Gastroesophageal sphincter (tissue), 4 donors: ENCODE data around the gene VIPR1. TPM values are rescaled to one million over a fixed set of nuclear protein-coding genes. Genes with fewer than 3 reads are reported as not detected.
"Not testable (repeated sequence)": the region's sequence is repeated elsewhere in the genome, so short reads cannot be mapped to it uniquely, and the experiment has no call there.

Experiments
- ATAC-seq: fragments of 150-250 bp; one replicate; pipeline ENCODE4 v1.9.1; 2016; ENCODE audit warnings: mild to moderate bottlenecking, moderate library complexity
- H3K27ac ChIP-seq, 4 donors: fragments of 200-600 bp; sonication (generic) in 3 of 4; 1 replicate in 3 of 4; 2 replicates in 1 of 4; pipeline ENCODE4 v1.5.1; 2016 to 2019
- H3K27me3 ChIP-seq: fragments of 200-600 bp; sonication (generic); one replicate; pipeline ENCODE4 v1.5.1; 2019
- H3K36me3 ChIP-seq, 2 donors: fragments of 200-600 bp; sonication (generic); one replicate each; pipeline ENCODE4 v1.5.1; 2019; ENCODE audit warnings: control low read depth in 1 of 2
- H3K4me1 ChIP-seq, 3 donors: fragments of 200-600 bp; sonication (generic); 1 replicate in 2 of 3; 2 replicates in 1 of 3; pipeline ENCODE4 v1.5.1; 2016 to 2019; ENCODE audit warnings: control low read depth in 2 of 3
- H3K4me3 ChIP-seq, 2 donors: fragments of 200-600 bp; sonication (generic); one replicate each; pipeline ENCODE4 v1.5.1; 2019; ENCODE audit warnings: mild to moderate bottlenecking in 1 of 2, moderate library complexity in 1 of 2
- H3K9me3 ChIP-seq, 3 donors: fragments of 200-600 bp; sonication (generic); one replicate each; pipeline ENCODE4 v1.5.1; 2017 to 2019; ENCODE audit warnings: control low read depth in 2 of 3
- CTCF ChIP-seq, 4 experiments: fragments of 200-600 bp in 2 of 4; fragments of 450-650 bp in 2 of 4; sonication (generic) in 1 of 4; IDR thresholded peaks; one replicate each; pipeline ENCODE4 v1.5.1; 2017 to 2019; ENCODE audit warnings: antibody characterized with exemption in 4 of 4, mild to moderate bottlenecking in 2 of 4, moderate library complexity in 2 of 4
- EP300 ChIP-seq: sonication (generic); formaldehyde crosslinking; IDR thresholded peaks from one replicate; pipeline ENCODE4 v1.6.1; 2017; ENCODE audit warnings: antibody characterized with exemption, mild to moderate bottlenecking
- POLR2A ChIP-seq, 2 donors: fragments of 450-650 bp; IDR thresholded peaks; one replicate each; pipeline ENCODE4 v1.6.1; 2017; ENCODE audit warnings: antibody characterized with exemption in 2 of 2, mild to moderate bottlenecking in 2 of 2, moderate library complexity in 1 of 2
- POLR2AphosphoS5 ChIP-seq: sonication (generic); formaldehyde crosslinking; IDR thresholded peaks from one replicate; pipeline ENCODE4 v1.6.1; 2017; ENCODE audit warnings: antibody characterized with exemption
- WGBS, 2 donors: methylation state at CpG; one replicate each; pipeline ENCODE4 v1.1.5; 2018; ENCODE audit warnings: low coverage in 1 of 2; 5-methylcytosine and 5-hydroxymethylcytosine counted together
- total RNA-seq, 4 donors: library from RNA; depleted of rRNA; stranded (reverse); fragments of >200 nt; gene quantifications; one replicate each; pipeline ENCODE4 v1.1.0, GENCODE V29; 2016

The VIPR1 gene
- total RNA-seq, 4 donors from 2014 or later: 3.8 to 9.5 (median 5.9) TPM

GRCh38 chr3:42549131-42549530, 46.7 kb downstream of the VIPR1 start:
- ATAC-seq: no peak
- Histone ChIP-seq H3K4me3 (no peak overlapping the region), H3K27me3 (no peaks in the 10 kb centered on the region), H3K27ac (no peak overlapping the region), H3K36me3 (peaks cover 0 to 65% of the 10 kb centered on the region in 2 donors), H3K4me1 (peaks cover 3 to 48% (median 12%) of the 10 kb centered on the region in 3 donors), H3K9me3 (no peaks in the 10 kb centered on the region)
- WGBS, 2 donors: no CpG with 5 or more reads among the region's 2 CpGs
- TF ChIP-seq POLR2A (IDR thresholded peaks at IDR 0.05): no peak
- TF ChIP-seq EP300: no peak

- H3K27ac ChIP-seq: no peak overlapping the region
- H3K27me3 ChIP-seq: no peaks in the 10 kb centered on the region
- ATAC-seq: no peak
- 88 to 100% methylated on average over 1 of the region's 1 CpG for WGBS, 2 donors
- peaks cover 0 to 36% (median 3%) of the 10 kb centered on the region in 3 donors for H3K4me1 ChIP-seq
- H3K36me3 ChIP-seq: peaks cover 0 to 77% of the 10 kb centered on the region in 2 donors
- no peak overlapping the region for H3K4me3 ChIP-seq
- H3K9me3 ChIP-seq: no peaks in the 10 kb centered on the region
- TF ChIP-seq POLR2AphosphoS5 (no peak), EP300 (no peak), POLR2A (IDR thresholded peaks at IDR 0.05) (no peak), CTCF (IDR thresholded peaks at IDR 0.05) (no peak)
Observed at GRCh38 chr3:42550250-42550649, 47.8 kb downstream of the VIPR1 start.

- WGBS, 2 donors: 0 to 50% methylated on average over 1 of the region's 1 CpG
- H3K9me3 ChIP-seq: no peaks in the 10 kb centered on the region
- no peaks in the 10 kb centered on the region for H3K27me3 ChIP-seq
- H3K4me1 ChIP-seq: peaks cover 0 to 11% (median 0%) of the 10 kb centered on the region in 3 donors
- ATAC-seq: no peak
- H3K27ac ChIP-seq: no peak overlapping the region
- H3K36me3 ChIP-seq: peaks cover 0 to 98% of the 10 kb centered on the region in 2 donors
- no peak overlapping the region for H3K4me3 ChIP-seq
- TF ChIP-seq POLR2AphosphoS5: no peak
- TF ChIP-seq EP300: no peak
- no peak for TF ChIP-seq CTCF (IDR thresholded peaks at IDR 0.05)
- no peak for TF ChIP-seq POLR2A (IDR thresholded peaks at IDR 0.05)
Observed at GRCh38 chr3:42552830-42553229, 50.4 kb downstream of the VIPR1 start.

- H3K27ac ChIP-seq: no peak overlapping the region
- no peaks in the 10 kb centered on the region for H3K27me3 ChIP-seq
- TF ChIP-seq POLR2A (IDR thresholded peaks at IDR 0.05) (no peak), CTCF (IDR thresholded peaks at IDR 0.05) (no peak), EP300 (no peak), POLR2AphosphoS5 (no peak)
- no peak for ATAC-seq
- H3K4me3 ChIP-seq: no peak overlapping the region
- 60 to 64% methylated on average over 1 to 2 of the region's 3 CpGs for WGBS, 2 donors
- H3K36me3 ChIP-seq: peaks cover 0 to 98% of the 10 kb centered on the region in 2 donors
- H3K4me1 ChIP-seq: peaks cover 0 to 11% (median 0%) of the 10 kb centered on the region in 3 donors
- no peaks in the 10 kb centered on the region for H3K9me3 ChIP-seq
Observed at GRCh38 chr3:42556089-42556632, 53.7 kb downstream of the VIPR1 start.

- H3K4me1 ChIP-seq, ATAC-seq, H3K27me3 ChIP-seq, H3K27ac ChIP-seq, H3K4me3 ChIP-seq, H3K9me3 ChIP-seq: not testable (repeated sequence)
- peaks cover 0 to 98% of the 10 kb centered on the region in 2 donors for H3K36me3 ChIP-seq
- 79 to 94% methylated on average over 3 to 6 of the region's 6 CpGs for WGBS, 2 donors
Observed at GRCh38 chr3:42556817-42557216, 54.4 kb downstream of the VIPR1 start.

GRCh38 chr3:42557854-42558253, 55.4 kb downstream of the VIPR1 start:
- H3K4me1 ChIP-seq: peaks cover 0 to 5% (median 0%) of the 10 kb centered on the region in 3 donors
- no peak overlapping the region for H3K27ac ChIP-seq
- H3K27me3 ChIP-seq: no peaks in the 10 kb centered on the region
- H3K9me3 ChIP-seq: no peaks in the 10 kb centered on the region
- ATAC-seq: no peak
- peaks cover 0 to 98% of the 10 kb centered on the region in 2 donors for H3K36me3 ChIP-seq
- TF ChIP-seq EP300 (no peak), POLR2AphosphoS5 (no peak), CTCF (IDR thresholded peaks at IDR 0.05) (no peak), POLR2A (IDR thresholded peaks at IDR 0.05) (no peak)
- no peak overlapping the region for H3K4me3 ChIP-seq
